SH-SY5Y (cell line): ENCODE measurements around the gene PPEF1.

Experiments used
- GATA2 ChIP-seq: IDR thresholded peaks from 2 replicates; pipeline ENCODE4 v1.6.1; 2011; ENCODE audit warnings: mild to moderate bottlenecking, low read depth, low read length
- GATA3 ChIP-seq: IDR thresholded peaks from 2 replicates; pipeline ENCODE4 v1.6.1; 2011; ENCODE audit warnings: low read depth, mild to moderate bottlenecking, low read length, moderate library complexity

GRCh38 chrX:18864390-18864920 lies 157.0 kb downstream of the PPEF1 start:
- no peak for TF ChIP-seq GATA3
- TF ChIP-seq GATA2: no peak
